GM12892 (cell line): Measurements from ENCODE around the gene KAZN.

Experiments
- POLR2A ChIP-seq: IDR thresholded peaks from 2 replicates; pipeline ENCODE4 v1.6.1; 2011; ENCODE audit warnings: low read depth, low read length, control low read depth
- POLR2AphosphoS5 ChIP-seq: IDR thresholded peaks from 2 replicates; pipeline ENCODE4 v1.6.1; 2011; ENCODE audit warnings: low read depth, low read length, control low read depth

DNA sequence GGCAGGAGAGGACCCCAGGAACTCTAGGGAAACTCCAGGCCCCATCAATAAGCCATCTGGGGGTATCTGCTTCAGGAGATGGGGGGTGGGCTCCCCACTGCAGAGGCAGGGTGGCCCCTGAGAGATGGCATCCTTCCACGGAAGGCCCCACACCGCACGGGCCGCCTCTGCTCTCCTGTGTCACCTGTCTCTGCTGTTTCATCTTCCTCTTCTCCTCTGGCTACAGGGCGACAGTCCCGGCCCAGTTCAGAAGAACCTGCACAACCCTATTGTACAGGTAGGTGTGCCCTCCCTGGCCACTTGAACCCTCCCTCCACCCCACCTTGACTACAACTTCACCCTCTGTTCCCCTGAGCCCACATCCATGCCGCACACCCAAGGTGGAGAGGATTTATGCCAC is 464.9 kb downstream of the KAZN start:
- TF ChIP-seq POLR2AphosphoS5, result no peak
- no peak for TF ChIP-seq POLR2A
